K562 (cell line): Measurements from ENCODE around the gene TNNT3. TPM values are rescaled to one million over a fixed set of nuclear protein-coding genes. Genes with fewer than 3 reads are reported as not detected.

ENCODE experiments used
- DDX20 ChIP-seq: fragments of 450-650 bp; IDR thresholded peaks from 2 replicates; pipeline ENCODE4 v1.6.1; 2016; ENCODE audit warnings: missing genetic modification characterization, low read depth, mild to moderate bottlenecking, missing compliant biosample characterization, moderate library complexity
- EHMT2 ChIP-seq: fragments of 450-650 bp; IDR thresholded peaks from 2 replicates; pipeline ENCODE4 v1.6.1; 2018; ENCODE audit warnings: antibody characterized with exemption
- ERF ChIP-seq: fragments of 450-650 bp; formaldehyde crosslinking; IDR thresholded peaks from 2 replicates; pipeline ENCODE4 v1.4.0; 2020; ENCODE audit warnings: mild to moderate bottlenecking, mixed read lengths
- JUND ChIP-seq, 2 experiments: IDR thresholded peaks; 2 replicates in 1 of 2; 3 replicates in 1 of 2; pipeline ENCODE4 v1.6.1; 2011; ENCODE audit warnings: borderline replicate concordance in 2 of 2, low read depth in 2 of 2, low read length in 2 of 2, improper control_type of control experiment in 1 of 2, missing biosample characterization in 1 of 2, missing genetic modification characterization in 1 of 2, missing genetic modification reagents in 1 of 2
- KLF10 ChIP-seq: fragments of 250-450 bp; sonication (Bioruptor Pico); IDR thresholded peaks from 2 replicates; pipeline ENCODE4 v1.6.1; 2021; ENCODE audit warnings: matching md5 sums
- L3MBTL2 ChIP-seq: fragments of 450-650 bp; IDR thresholded peaks from 2 replicates; pipeline ENCODE4 v1.6.1; 2016; ENCODE audit warnings: mild to moderate bottlenecking, moderate library complexity
- NFXL1 ChIP-seq: fragments of 450-650 bp; formaldehyde crosslinking; IDR thresholded peaks from 2 replicates; pipeline ENCODE4 v1.4.0; 2021; ENCODE audit warnings: mild to moderate bottlenecking
- SP2 ChIP-seq: IDR thresholded peaks from 2 replicates; pipeline ENCODE4 v1.6.1; 2011; ENCODE audit warnings: mild to moderate bottlenecking, low read depth, low read length, moderate library complexity; ENCODE audit not compliant: poor library complexity, severe bottlenecking; ENCODE audit errors: extremely low read depth
- STAT5B ChIP-seq: fragments of 250-450 bp; sonication (Bioruptor Pico); IDR thresholded peaks from 2 replicates; pipeline ENCODE4 v1.8.0; 2021; ENCODE audit warnings: mild to moderate bottlenecking, inconsistent platforms
- SUPT5H ChIP-seq: fragments of 450-650 bp; IDR thresholded peaks from 2 replicates; pipeline ENCODE4 v1.6.1; 2016
- TCF7L2 ChIP-seq: fragments of 150-350 bp; IDR thresholded peaks from 2 replicates; pipeline ENCODE4 v1.6.1; 2016; ENCODE audit warnings: low read depth, mild to moderate bottlenecking, low read length, moderate library complexity
- TEAD2 ChIP-seq: fragments of 450-650 bp; IDR thresholded peaks from 2 replicates; pipeline ENCODE4 v1.6.1; 2016; ENCODE audit warnings: missing genetic modification characterization, control low read depth, missing compliant biosample characterization
- XRCC4 ChIP-seq: IDR thresholded peaks from one replicate; pipeline ENCODE4 v1.6.1; 2011; ENCODE audit not compliant: insufficient read depth, insufficient read length; ENCODE audit errors: extremely low read depth
- ZNF143 ChIP-seq: sonication (generic); formaldehyde crosslinking; IDR thresholded peaks from 2 replicates; pipeline ENCODE4 v1.9.0; 2022; ENCODE audit warnings: mild to moderate bottlenecking, missing genetic modification reagents
- ZNF696 ChIP-seq: fragments of 250-450 bp; sonication (Bioruptor Pico); conservative IDR thresholded peaks from 2 replicates; pipeline ENCODE4 v1.4.0; 2020; ENCODE audit warnings: mild to moderate bottlenecking, moderate library complexity
- polyA plus RNA-seq, 8 experiments: library from polyadenylated mRNA; depleted of rRNA in 4 of 8; stranded (reverse) in 5 of 8; unstranded in 3 of 8; fragments of >200 nt; fragmentation: Nextera tagmentation in 2 of 8; fragmentation: Illumina TruSeq in 1 of 8; extraction: Ambion mirVana in 2 of 8; extraction: Trizol in 1 of 8; gene quantifications; 2 replicates each; pipeline versions ENCODE4 v1.2.1 to v1.2.3, GENCODE V29; 2011 to 2014; ENCODE audit warnings: inconsistent platforms in 1 of 8, missing spikeins in 1 of 8
- total RNA-seq, 7 experiments: library from RNA; depleted of rRNA in 6 of 7; stranded (reverse); fragments of >200 nt in 6 of 7; fragmentation: Illumina TruSeq in 2 of 7; extraction: Trizol in 2 of 7; gene quantifications; 2 replicates each; pipeline versions ENCODE4 v1.2.1 to v1.2.3, GENCODE V29; 2011 to 2021; ENCODE audit warnings: low replicate concordance in 1 of 7
- TF ChIP-seq, protein P1 (sequence below): fragments of 200-800 bp; sonication (Bioruptor generic); IDR thresholded peaks from 2 replicates; pipeline ENCODE4 v1.6.1; 2017; ENCODE audit warnings: missing genetic modification characterization, missing compliant biosample characterization

TNNT3 gene
- total and polyA plus RNA-seq, 9 of the 15 experiments (the other 6 are each of a cell fraction or from before 2014, with no cell fraction given) = 0.10 TPM; not detected in 8

- no peak for TF ChIP-seq TCF7L2
- TF ChIP-seq, protein P1, sequence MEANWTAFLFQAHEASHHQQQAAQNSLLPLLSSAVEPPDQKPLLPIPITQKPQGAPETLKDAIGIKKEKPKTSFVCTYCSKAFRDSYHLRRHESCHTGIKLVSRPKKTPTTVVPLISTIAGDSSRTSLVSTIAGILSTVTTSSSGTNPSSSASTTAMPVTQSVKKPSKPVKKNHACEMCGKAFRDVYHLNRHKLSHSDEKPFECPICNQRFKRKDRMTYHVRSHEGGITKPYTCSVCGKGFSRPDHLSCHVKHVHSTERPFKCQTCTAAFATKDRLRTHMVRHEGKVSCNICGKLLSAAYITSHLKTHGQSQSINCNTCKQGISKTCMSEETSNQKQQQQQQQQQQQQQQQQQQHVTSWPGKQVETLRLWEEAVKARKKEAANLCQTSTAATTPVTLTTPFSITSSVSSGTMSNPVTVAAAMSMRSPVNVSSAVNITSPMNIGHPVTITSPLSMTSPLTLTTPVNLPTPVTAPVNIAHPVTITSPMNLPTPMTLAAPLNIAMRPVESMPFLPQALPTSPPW = peak; percentile 42; the same call in 1 of the 2 replicates
- no peak for TF ChIP-seq EHMT2
- TF ChIP-seq SP2 = no peak
- TF ChIP-seq L3MBTL2 = no peak
- no peak for TF ChIP-seq STAT5B (CRISPR knock-in tag)
- no peak for TF ChIP-seq TEAD2 (tag)
- TF ChIP-seq KLF10 (CRISPR knock-in tag) = no peak
- TF ChIP-seq NFXL1 (CRISPR knock-in tag) = no peak
- TF ChIP-seq SUPT5H = no peak
- TF ChIP-seq ZNF143 = no peak
- TF ChIP-seq ERF (CRISPR knock-in tag) = no peak
- no peak; the same call in 1 of the 2 replicates for TF ChIP-seq JUND (IDR thresholded peaks at IDR 0.05; ENCODE audit: borderline replicate concordance, low read depth, low read length)
- no peak for TF ChIP-seq JUND (tag; IDR thresholded peaks at IDR 0.05; ENCODE audit: borderline replicate concordance, low read depth, low read length)
- TF ChIP-seq XRCC4 = no peak
- no peak for TF ChIP-seq ZNF696 (CRISPR knock-in tag)
- no peak for TF ChIP-seq DDX20 (tag)
Observed at GRCh38 chr11:1882265-1883238, 37.0 kb upstream of the TNNT3 start (continued).
